Uterus (tissue), 2 donors: ENCODE data around the gene MRPL48.

Experiments
- POLR2A ChIP-seq, 2 donors: fragments of 450-650 bp; IDR thresholded peaks; one replicate each; pipeline ENCODE4 v1.6.1; 2016; ENCODE audit warnings: antibody characterized with exemption in 2 of 2, mild to moderate bottlenecking in 1 of 2, moderate library complexity in 1 of 2
- TF ChIP-seq, protein P1 (sequence below), 4 experiments: fragments of 200-600 bp in 2 of 4; fragments of 450-650 bp in 2 of 4; sonication (generic) in 2 of 4; IDR thresholded peaks; one replicate each; pipeline ENCODE4 v1.5.1; 2016 to 2019; ENCODE audit warnings: antibody characterized with exemption in 4 of 4, mild to moderate bottlenecking in 2 of 4, moderate library complexity in 1 of 4

DNA sequence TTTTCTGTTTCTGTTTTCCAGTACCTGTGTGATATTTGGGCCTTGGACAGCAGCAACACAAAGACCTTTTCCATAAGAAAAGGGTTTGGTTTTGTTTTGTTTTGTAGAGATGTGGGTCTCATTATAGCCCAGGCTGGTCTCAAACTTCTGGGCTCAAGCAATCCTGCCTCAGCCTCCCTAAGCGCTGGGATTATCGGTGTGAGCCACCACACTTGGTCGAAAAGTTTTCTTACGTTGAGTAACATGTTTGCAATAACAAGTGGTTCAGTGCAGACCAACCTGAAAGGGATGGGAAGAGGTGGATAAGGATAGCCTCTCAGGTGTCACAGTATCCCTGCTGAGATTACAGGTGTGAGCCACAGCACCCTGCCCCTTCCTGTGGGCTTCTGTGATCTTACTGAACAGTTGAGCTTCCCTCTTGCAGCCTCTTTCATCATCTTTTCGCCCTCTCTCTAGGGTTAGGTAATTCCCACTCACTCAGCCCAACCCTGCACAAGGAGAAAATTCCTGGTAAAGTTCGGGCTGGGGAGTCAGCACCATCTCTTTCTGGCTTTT, 3.5 kb upstream of the MRPL48 start:
- TF ChIP-seq, protein P1, sequence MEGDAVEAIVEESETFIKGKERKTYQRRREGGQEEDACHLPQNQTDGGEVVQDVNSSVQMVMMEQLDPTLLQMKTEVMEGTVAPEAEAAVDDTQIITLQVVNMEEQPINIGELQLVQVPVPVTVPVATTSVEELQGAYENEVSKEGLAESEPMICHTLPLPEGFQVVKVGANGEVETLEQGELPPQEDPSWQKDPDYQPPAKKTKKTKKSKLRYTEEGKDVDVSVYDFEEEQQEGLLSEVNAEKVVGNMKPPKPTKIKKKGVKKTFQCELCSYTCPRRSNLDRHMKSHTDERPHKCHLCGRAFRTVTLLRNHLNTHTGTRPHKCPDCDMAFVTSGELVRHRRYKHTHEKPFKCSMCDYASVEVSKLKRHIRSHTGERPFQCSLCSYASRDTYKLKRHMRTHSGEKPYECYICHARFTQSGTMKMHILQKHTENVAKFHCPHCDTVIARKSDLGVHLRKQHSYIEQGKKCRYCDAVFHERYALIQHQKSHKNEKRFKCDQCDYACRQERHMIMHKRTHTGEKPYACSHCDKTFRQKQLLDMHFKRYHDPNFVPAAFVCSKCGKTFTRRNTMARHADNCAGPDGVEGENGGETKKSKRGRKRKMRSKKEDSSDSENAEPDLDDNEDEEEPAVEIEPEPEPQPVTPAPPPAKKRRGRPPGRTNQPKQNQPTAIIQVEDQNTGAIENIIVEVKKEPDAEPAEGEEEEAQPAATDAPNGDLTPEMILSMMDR (IDR thresholded peaks at IDR 0.05): no peak
- no peak for TF ChIP-seq POLR2A (IDR thresholded peaks at IDR 0.05)
